Astrocyte of the spinal cord (primary cell): ENCODE measurements around the gene TM9SF3.

Source experiments
- DNase-seq: peaks from one replicate; pipeline ENCODE4 v3.0.0; 2011; ENCODE audit warnings: low read depth, low spot score
- H3K4me3 ChIP-seq: 2 replicates; pipeline ENCODE4 v1.5.1; 2011; ENCODE audit warnings: low read depth, mild to moderate bottlenecking, low read length, moderate library complexity
- CTCF ChIP-seq: IDR thresholded peaks from 2 replicates; pipeline ENCODE4 v1.5.1; 2012; ENCODE audit warnings: low read depth, mild to moderate bottlenecking, low read length, inconsistent platforms
- in situ Hi-C: cut with HindIII; loops from 2 replicates; pipeline ENCODE4 v1.10.0; 2017; ENCODE audit warnings: low sequenced_read_pairs

Gene TM9SF3

DNA sequence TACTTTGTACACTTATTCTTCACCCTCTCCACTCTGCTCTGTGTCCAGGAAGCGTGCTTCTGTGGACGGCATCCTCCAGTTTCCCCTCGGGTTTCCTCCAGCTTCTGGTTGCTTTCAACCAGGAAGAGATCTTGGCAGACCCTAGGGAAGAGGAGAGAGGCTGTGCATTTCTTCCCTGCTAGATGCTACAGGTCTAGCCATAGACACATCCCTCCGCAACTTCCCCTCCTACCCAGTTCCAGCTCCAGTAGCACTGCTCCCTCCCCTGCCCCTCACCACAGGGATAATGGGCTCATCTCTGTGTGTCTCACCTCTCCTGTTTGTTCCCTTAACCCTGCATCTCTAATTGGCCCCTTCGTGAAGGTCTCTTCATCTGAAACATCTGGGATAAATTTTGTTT is 89.4 kb downstream of the TM9SF3 start:
- TF ChIP-seq CTCF: no peak
- in situ Hi-C loops: no loop called here
- H3K4me3 ChIP-seq: no peak overlapping the region
- DNase-seq: no peak

DNA sequence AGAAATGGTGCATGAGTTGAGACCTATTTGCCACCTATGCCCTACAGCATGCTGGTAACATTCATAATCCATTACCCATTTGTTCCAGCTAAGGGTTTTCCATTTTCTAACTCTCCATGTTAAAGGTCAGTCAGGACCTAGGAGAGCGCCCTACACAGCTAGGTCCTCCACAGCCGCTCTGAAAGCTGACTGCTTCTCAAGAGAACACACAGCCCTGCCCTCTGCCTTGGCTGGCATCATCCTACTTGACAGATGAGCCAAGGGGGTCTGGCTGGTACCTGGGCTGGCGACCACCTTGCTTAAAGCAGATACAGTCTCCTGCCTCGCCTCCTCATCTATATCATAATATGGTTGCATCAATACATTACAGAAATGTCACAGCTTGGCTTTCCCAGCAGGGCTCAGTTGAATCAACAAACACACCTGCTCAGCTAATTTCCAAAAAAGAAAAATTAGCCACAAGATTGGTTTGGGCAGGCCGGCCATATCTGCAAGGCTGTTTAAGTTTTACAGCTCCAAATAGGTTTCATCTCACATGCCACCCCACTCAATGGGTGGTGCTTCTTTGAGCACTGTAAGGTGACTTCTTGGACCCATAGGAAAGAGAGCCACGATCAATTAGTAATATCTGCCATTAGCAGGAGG is 90.4 kb downstream of the TM9SF3 start:
- no peak for TF ChIP-seq CTCF
- DNase-seq: peak; percentile 36
- no peak overlapping the region for H3K4me3 ChIP-seq
- in situ Hi-C loops: no loop called here

- in situ Hi-C loops: no loop called here
- TF ChIP-seq CTCF: no peak
Observed at GRCh38 chr10:96495544-96495943, 91.3 kb downstream of the TM9SF3 start.

GRCh38 chr10:96494694-96495093 is 92.1 kb downstream of the TM9SF3 start:
- no peak for TF ChIP-seq CTCF
- DNase-seq: no peak
- in situ Hi-C loops: no loop called here
- H3K4me3 ChIP-seq: no peak overlapping the region

More at GRCh38 chr10:96495544-96495943, 91.3 kb downstream of the TM9SF3 start:
- DNase-seq: no peak
- no peak overlapping the region for H3K4me3 ChIP-seq

DNA sequence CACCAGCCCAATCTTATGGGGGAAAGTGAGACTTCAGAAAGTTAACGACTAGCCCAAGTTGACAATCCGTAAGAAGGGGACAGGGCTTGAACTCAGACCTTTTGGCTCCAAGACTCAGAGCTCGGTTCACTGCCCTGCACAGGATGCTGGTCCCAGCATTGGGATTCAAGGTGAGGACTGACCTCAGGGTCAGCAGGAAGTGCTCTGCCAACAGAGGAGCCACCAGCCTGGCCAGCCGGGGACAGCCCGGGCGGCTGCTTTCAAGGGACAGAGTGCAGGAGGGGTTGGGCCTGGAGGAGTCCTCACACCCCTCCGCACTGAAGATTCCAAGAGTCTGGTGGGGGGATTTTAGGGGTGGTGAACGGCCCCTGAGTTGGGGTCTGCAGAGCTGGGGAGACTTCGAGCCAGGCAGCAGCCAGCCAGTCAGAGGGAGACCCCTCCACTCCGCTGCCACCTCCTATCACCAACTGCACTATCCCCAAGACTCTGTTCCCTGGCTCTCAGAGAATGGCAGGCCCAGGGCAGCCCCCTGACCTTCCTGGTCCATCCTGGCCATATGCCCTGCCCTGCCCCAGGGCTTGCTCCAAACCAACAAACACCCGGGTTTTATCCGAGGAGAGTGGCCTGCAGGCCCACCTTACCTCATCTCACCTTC is 92.8 kb downstream of the TM9SF3 start:
- no peak for TF ChIP-seq CTCF
- H3K4me3 ChIP-seq: no peak overlapping the region
- in situ Hi-C loops: no loop called here
- no peak for DNase-seq

- no peak overlapping the region for H3K4me3 ChIP-seq
- no peak for DNase-seq
- TF ChIP-seq CTCF: no peak
- in situ Hi-C loops: no loop called here
Observed at GRCh38 chr10:96493254-96493653, 93.6 kb downstream of the TM9SF3 start.
